GM12875 (cell line): Measurements from ENCODE around the gene TMEM221.

Experiments used
- H3K4me3 ChIP-seq: one replicate; pipeline ENCODE4 v1.5.1; 2011; ENCODE audit warnings: low read depth, low read length, control low read depth
- CTCF ChIP-seq: IDR thresholded peaks from 2 replicates; pipeline ENCODE4 v1.5.1; 2011; ENCODE audit warnings: low read depth, mild to moderate bottlenecking, control low read depth, inconsistent platforms, low read length, moderate library complexity, borderline replicate concordance; ENCODE audit not compliant: insufficient read depth

The TMEM221 gene

DNA sequence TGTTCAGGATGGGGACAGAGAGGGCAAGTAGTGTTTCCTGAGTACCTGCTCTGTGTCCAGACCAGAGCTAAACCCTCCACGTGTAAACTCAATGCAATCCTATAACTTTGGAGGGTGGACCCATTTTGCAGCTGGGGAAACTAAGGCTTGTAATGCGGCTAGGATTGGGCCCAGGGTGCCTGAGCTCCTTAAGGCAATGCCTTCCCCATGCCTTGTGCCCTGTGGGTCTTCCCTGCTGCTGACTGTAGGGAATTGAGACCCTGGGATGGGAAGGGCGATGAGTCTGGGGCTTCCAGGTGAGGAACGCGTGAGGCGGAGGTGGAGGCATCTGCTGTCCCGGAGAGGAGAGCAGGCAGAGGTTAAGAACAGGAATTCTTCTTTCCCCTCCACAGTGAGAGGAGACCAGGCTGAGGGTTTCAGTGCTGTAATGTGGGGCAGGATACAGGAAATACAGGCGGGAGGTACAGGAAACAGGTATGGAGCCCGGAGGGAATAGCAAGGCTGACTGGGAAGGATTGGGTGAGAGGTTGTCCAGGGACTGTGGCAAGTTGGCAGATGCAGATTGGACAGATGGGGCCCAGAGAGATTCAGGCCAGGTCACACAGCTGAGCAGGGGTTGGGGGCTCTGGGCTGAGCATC is 41.0 kb upstream of the TMEM221 start:
- no peak overlapping the region for H3K4me3 ChIP-seq
- TF ChIP-seq CTCF = no peak

GRCh38 chr19:17488593-17489391 is 40.3 kb upstream of the TMEM221 start:
- H3K4me3 ChIP-seq = no peak overlapping the region
- no peak for TF ChIP-seq CTCF

DNA sequence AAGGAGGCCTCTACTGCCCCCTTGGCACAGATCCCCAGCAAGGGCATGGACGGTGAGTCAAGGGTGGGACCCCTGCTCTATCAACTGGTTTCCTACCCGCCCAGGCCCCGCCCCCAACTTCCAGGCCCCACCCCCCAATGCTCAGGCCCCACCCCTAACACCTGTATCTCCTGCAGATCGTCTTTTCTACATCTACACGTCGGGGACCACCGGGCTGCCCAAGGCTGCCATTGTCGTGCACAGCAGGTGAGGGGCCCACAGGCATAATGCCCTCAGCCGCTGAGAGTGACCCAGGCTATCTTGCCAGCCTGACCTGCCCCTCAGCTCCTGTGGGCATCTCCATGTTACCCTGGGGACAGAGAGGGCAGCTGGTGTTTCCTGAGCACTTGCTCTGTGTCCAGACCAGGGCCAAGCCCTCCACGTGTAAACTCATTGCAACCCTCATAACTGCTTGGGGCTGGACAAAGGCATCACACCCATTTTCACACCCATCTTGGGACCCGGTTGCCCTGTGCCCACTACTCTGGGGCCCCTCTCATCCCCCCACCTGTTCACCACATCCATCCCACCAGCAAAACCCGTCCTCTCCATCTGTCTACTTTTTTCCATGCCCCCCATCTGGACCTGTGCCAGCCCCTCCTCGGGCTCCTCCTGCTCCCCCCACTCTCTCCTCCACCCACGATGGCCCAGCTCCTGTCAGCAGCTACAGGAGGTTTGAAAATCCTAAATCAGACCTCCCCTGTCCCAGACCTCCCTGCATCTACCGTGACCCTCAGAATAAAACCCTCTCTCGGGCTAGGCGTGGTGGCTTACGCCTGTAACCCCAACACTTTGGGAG is 39.0 kb upstream of the TMEM221 start:
- no peak overlapping the region for H3K4me3 ChIP-seq
- no peak for TF ChIP-seq CTCF

DNA sequence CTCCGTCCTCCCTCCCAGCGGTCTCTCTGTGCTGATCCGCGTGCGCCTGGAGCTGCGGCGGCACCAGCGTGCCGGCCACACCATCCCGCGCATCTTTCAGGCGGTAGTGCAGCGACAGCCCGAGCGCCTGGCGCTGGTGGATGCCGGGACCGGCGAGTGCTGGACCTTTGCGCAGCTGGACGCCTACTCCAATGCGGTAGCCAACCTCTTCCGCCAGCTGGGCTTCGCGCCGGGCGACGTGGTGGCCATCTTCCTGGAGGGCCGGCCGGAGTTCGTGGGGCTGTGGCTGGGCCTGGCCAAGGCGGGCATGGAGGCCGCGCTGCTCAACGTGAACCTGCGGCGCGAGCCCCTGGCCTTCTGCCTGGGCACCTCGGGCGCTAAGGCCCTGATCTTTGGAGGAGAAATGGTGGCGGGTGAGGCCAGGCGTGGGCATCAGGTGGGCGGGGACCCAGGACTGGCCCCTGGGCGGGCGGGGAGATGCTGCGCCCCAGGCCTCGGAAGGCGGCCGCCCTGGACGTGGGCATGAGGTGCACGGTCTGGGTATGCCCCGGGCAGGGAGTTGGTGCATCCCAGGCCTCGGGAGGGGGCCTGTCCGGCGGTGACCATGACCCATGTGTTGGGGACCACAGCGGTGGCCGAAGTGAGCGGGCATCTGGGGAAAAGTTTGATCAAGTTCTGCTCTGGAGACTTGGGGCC is 38.2 kb upstream of the TMEM221 start:
- no peak for TF ChIP-seq CTCF

DNA sequence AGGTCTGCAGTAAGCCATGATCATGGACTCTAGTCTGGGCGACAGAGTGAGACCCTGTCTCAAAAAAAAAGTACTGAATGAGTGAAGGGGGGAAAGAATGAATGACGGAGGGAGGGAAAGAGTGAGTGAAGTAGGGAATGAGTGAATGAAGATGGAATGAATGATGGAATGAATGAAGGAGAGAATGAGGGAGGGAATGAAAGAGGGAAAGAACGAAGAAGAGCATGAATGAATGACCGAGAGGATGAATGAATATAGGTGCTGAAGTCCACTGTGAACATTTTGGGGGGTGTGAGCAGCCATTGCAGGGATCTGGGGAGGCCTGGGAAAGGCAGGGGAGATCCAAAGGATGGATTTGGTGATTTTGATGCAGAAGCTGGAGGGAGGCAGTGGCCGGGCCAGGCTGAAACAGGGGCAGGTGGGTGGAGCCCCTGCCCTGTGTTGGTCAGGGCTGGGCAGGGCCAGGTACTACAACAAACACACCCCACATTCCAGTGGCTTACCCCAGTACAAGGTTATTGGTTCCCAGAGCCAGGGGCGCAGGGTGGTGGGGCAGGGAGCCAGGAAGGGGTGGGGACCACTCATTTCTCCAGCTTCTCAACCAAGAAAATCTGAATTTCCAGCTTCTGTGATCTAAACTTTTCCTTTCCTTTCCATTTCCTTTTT is 36.2 kb upstream of the TMEM221 start:
- no peak overlapping the region for H3K4me3 ChIP-seq

More for the DNA sequence above, 38.2 kb upstream of the TMEM221 start:
- H3K4me3 ChIP-seq = no peak overlapping the region

More for the DNA sequence above, 36.2 kb upstream of the TMEM221 start:
- no peak for TF ChIP-seq CTCF
